ENCODE results near the gene RPTN.
A peak's percentile ranks its signal among the peaks of the same experiment; 100 is the strongest.

Gene RPTN

DNA sequence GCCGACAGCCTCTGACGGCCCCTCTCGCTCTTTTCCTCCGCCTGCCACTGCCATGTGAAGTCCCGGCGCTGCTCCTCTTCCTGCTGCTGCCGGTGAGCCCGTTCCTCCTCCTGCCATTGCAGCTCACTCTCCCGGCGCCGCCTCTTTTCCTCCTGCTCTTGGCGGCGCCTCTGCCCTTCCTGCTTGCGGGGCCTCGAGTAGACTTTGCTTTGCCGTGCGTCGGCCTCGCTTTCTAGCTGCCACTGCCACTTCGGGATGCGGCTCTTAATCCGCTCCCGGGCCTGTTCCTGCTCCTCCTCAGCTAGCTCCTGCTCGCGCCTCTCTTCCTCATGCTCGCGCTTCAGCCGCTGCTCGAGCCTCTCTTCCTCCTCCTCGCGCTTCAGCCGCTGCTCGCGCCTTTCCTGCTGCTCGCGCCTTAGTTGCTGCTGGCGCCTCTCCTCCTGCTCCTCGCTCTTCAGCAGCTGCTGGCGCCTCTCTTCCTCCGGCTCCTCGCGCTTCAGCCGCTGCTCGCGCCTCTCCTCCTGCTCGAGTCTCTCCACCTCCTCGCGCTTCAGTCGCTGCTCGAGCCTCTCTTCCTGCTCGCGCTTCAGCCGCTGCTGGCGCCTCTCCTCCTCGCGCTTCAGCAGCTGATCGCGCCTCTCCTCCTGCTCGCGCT, 48.0 kb downstream of the RPTN start:
- peak; percentile 40 for DNase-seq

GRCh38 chr1:152110365-152110859, 48.6 kb downstream of the RPTN start:
- no peak for DNase-seq

GRCh38 chr1:152109998-152110294, 49.1 kb downstream of the RPTN start:
- DNase-seq = no peak

- DNase-seq = no peak
These were observed 49.6 kb downstream of the RPTN start for GRCh38 chr1:152109231-152109997.

- no peak for DNase-seq
These were observed 50.2 kb downstream of the RPTN start for GRCh38 chr1:152108882-152109222.

DNA sequence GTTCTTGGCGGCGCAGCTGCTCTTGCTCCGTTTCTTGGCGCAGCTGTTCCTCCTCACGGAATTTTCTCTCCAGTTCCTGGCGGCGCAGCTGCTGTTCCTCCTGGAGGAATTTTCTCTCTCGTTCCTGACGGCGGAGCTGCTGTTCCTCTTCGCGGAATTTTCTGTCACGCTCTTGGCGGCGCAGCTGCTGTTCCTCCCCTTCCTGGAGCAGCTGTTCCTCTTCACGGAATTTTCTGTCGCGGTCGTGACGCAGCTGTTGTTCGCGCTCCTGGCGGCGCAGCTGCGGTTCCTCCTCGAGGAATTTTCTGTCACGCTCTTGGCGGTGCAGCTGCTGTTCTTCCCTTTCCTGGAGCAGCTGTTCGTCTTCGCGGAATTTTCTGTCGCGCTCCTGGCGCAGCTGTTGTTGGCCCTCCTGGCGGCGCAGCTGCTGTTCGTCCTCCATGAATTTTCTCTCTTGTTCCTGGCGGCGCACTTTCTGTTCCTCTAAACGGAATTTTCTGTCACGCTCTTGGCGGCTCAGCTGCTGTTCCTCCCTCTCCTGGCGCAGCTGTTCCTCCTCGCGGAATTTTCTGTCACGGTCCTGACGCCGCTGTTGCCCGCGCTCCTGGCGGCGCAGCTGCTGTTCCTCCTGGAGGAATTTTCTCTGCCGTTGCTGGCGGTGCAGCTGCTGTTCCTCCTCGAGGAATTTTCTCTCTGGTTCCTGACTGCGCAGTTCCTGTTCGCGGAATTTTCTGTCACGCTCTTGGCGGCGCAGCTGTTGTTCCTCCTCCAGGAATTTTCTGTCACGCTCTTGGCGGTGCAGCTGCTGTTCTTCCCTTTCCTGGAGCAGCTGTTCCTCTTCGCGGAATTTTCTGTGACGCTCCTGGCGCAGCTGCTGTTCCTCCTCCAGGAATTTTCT, 50.8 kb downstream of the RPTN start:
- no peak for DNase-seq

- no peak for DNase-seq
These were observed 51.7 kb downstream of the RPTN start for GRCh38 chr1:152107031-152107983.

DNA sequence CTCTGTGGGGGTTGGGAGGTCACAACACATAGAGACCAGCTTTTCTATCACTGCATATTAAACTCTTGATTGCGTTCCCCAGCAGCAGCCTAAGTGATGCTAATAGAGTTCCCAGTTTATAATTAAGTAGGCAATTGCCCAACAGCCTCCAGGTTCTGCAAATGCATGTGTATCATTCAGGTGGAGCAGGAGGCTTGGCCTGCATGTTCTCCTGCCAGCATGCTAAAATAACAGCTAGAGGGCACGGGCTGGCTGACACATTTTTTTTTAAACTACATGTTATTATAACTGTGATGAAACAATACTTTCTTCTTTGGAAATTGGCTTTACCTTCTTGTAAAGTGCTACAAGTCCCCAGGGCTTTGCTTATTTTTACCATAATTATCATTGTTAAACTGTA, 54.2 kb downstream of the RPTN start:
- no peak for DNase-seq

Data from DMS79 (cell line).